Keratinocyte (primary cell): Measurements from ENCODE around the gene SHKBP1. TPM values are rescaled to one million over a fixed set of nuclear protein-coding genes. Genes with fewer than 3 reads are reported as not detected.

Source experiments
- DNase-seq: peaks from one replicate; pipeline ENCODE4 v3.0.0-alpha.2; 2011; ENCODE audit warnings: low read depth, missing footprints, low spot score
- FAIRE-seq: peaks from 2 replicates; lab custom pipeline; 2011; peaks lifted over from hg19 to GRCh38; lab: Jason Lieb, UNC
- H2AFZ ChIP-seq: 2 replicates; pipeline ENCODE4 v1.6.0; 2012; ENCODE audit warnings: low read length, control low read depth, inconsistent platforms; ENCODE audit not compliant: control insufficient read depth
- H3K27ac ChIP-seq: 2 replicates; pipeline ENCODE4 v1.5.1; 2011; ENCODE audit warnings: low read length; ENCODE audit not compliant: control insufficient read depth, insufficient read depth
- H3K27me3 ChIP-seq: 3 replicates; pipeline ENCODE4 v1.6.0; 2011; ENCODE audit warnings: low read length; ENCODE audit not compliant: control insufficient read depth, insufficient read depth; ENCODE audit errors: extremely low read depth
- H3K36me3 ChIP-seq, 2 experiments: 2 replicates in 1 of 2; 3 replicates in 1 of 2; pipeline ENCODE4 v1.5.1; 2011; ENCODE audit warnings: low read length in 2 of 2, mild to moderate bottlenecking in 1 of 2; ENCODE audit not compliant: control insufficient read depth in 2 of 2, insufficient read depth in 2 of 2; ENCODE audit errors: extremely low read depth in 1 of 2
- H3K4me1 ChIP-seq: 3 replicates; pipeline ENCODE4 v1.5.1; 2011; ENCODE audit warnings: low read length; ENCODE audit not compliant: control insufficient read depth, insufficient read depth; ENCODE audit errors: extremely low read depth
- H3K4me2 ChIP-seq: 3 replicates; pipeline ENCODE4 v1.6.0; 2011; ENCODE audit warnings: low read depth, low read length; ENCODE audit not compliant: control insufficient read depth, insufficient read depth; ENCODE audit errors: extremely low read depth
- H3K4me3 ChIP-seq, 3 experiments: fragments of 200-600 bp in 1 of 3; sonication (generic) in 1 of 3; 2 replicates in 2 of 3; 3 replicates in 1 of 3; pipeline ENCODE4 v1.5.1; 2011 to 2016; ENCODE audit warnings: low read length in 3 of 3, mild to moderate bottlenecking in 3 of 3, control low read depth in 2 of 3, inconsistent platforms in 1 of 3, low read depth in 1 of 3, mixed read lengths in 1 of 3, mixed run types in 1 of 3, moderate library complexity in 1 of 3; ENCODE audit not compliant: control insufficient read depth in 2 of 3, insufficient read depth in 2 of 3; ENCODE audit errors: extremely low read depth in 1 of 3
- H3K79me2 ChIP-seq: 2 replicates; pipeline ENCODE4 v1.6.0; 2012; ENCODE audit warnings: low read length; ENCODE audit not compliant: control insufficient read depth, insufficient read depth
- H3K9ac ChIP-seq: 3 replicates; pipeline ENCODE4 v1.6.0; 2011; ENCODE audit warnings: low read length; ENCODE audit not compliant: control insufficient read depth, insufficient read depth; ENCODE audit errors: extremely low read depth
- H3K9me1 ChIP-seq: 3 replicates; pipeline ENCODE4 v1.6.0; 2011; ENCODE audit warnings: low read length; ENCODE audit not compliant: control insufficient read depth, insufficient read depth; ENCODE audit errors: extremely low read depth
- H3K9me3 ChIP-seq: 2 replicates; pipeline ENCODE4 v1.5.1; 2012; ENCODE audit warnings: low read depth, low read length; ENCODE audit not compliant: control insufficient read depth
- H4K20me1 ChIP-seq: 3 replicates; pipeline ENCODE4 v1.6.0; 2011; ENCODE audit warnings: low read length; ENCODE audit not compliant: control insufficient read depth, insufficient read depth; ENCODE audit errors: extremely low read depth
- CTCF ChIP-seq, 3 experiments: IDR thresholded peaks in 1 of 3; conservative IDR thresholded peaks in 1 of 3; optimal IDR thresholded peaks in 1 of 3; 2 replicates in 2 of 3; 3 replicates in 1 of 3; pipeline versions ENCODE3 to v1.5.1; 2011; ENCODE audit warnings: low read length in 3 of 3, mild to moderate bottlenecking in 3 of 3, moderate library complexity in 2 of 3, control low read depth in 1 of 3, inconsistent platforms in 1 of 3; ENCODE audit not compliant: insufficient read depth in 2 of 3; ENCODE audit errors: extremely low read depth in 1 of 3
- EZH2 ChIP-seq: IDR thresholded peaks from one replicate; pipeline ENCODE4 v1.6.1; 2012; ENCODE audit warnings: inconsistent platforms, mild to moderate bottlenecking, low read length, moderate library complexity
- dilution Hi-C: fragments of 300-500 bp; cut with MboI; formaldehyde crosslinking; loops from one replicate; pipeline ENCODE4 v1.7.0; 2020; ENCODE audit warnings: low sequenced_read_pairs; ENCODE audit not compliant: extremely low pct_ligation_motif_present
- polyA plus RNA-seq, 5 experiments: library from polyadenylated mRNA; depleted of rRNA in 3 of 5; stranded (reverse) in 3 of 5; stranded (forward) in 1 of 5; unstranded in 1 of 5; fragments of >200 nt; gene quantifications; 1 replicate in 1 of 5; 2 replicates in 3 of 5; 3 replicates in 1 of 5; pipeline versions ENCODE4 v1.2.1 to v1.2.3, GENCODE V29; 2011 to 2012; ENCODE audit warnings: missing spikeins in 2 of 5, low read depth in 1 of 5, low replicate concordance in 1 of 5

SHKBP1 gene
- polyA plus RNA-seq, 1 donor (not counting 4 experiments of a cell fraction or from before 2014, with no cell fraction given) = 20.2 TPM

GRCh38 chr19:40621966-40622772 is 45.5 kb downstream of the SHKBP1 start:
- Histone ChIP-seq H3K4me3 (no peak overlapping the region), H3K9ac (no peak overlapping the region), H2AFZ (no peak overlapping the region), H3K79me2 (no peaks in the 10 kb centered on the region), H3K9me1 (no peaks in the 10 kb centered on the region), H3K36me3 (peaks cover 33 to 39% of the 10 kb centered on the region in 2 experiments), H3K9me3 (no peaks in the 10 kb centered on the region), H4K20me1 (no peaks in the 10 kb centered on the region), H3K4me2 (no peak overlapping the region), H3K27me3 (no peaks in the 10 kb centered on the region), H3K4me1 (peaks cover 4% of the 10 kb centered on the region), H3K27ac (no peak overlapping the region)
- dilution Hi-C loops = no loop called here
- FAIRE-seq (no peak), DNase-seq (no peak)
- TF ChIP-seq EZH2 (no peak), CTCF (optimal IDR thresholded peaks at IDR 0.05 in 1 of 3, IDR thresholded peaks at IDR 0.05 in 1 of 3, conservative IDR thresholded peaks at IDR 0.05 in 1 of 3; ENCODE audit: extremely low read depth in 1 of 3, insufficient read depth in 2 of 3, low read length in 3 of 3) (no peak)

GRCh38 chr19:40622773-40623075 is 46.1 kb downstream of the SHKBP1 start:
- DNase-seq (no peak), FAIRE-seq (no peak)
- no peaks in the 10 kb centered on the region for H3K9me3 ChIP-seq
- H2AFZ ChIP-seq = no peak overlapping the region
- H4K20me1 ChIP-seq = no peaks in the 10 kb centered on the region
- H3K4me2 ChIP-seq = no peak overlapping the region
- no peak overlapping the region for H3K4me3 ChIP-seq
- no peak overlapping the region for H3K9ac ChIP-seq
- H3K27ac ChIP-seq = no peak overlapping the region
- TF ChIP-seq CTCF (optimal IDR thresholded peaks at IDR 0.05 in 1 of 3, IDR thresholded peaks at IDR 0.05 in 1 of 3, conservative IDR thresholded peaks at IDR 0.05 in 1 of 3; ENCODE audit: extremely low read depth in 1 of 3, insufficient read depth in 2 of 3, low read length in 3 of 3) (no peak), EZH2 (no peak)
- H3K27me3 ChIP-seq = no peaks in the 10 kb centered on the region
- peaks cover 4% of the 10 kb centered on the region for H3K4me1 ChIP-seq
- H3K79me2 ChIP-seq = no peaks in the 10 kb centered on the region
- peaks cover 33 to 43% of the 10 kb centered on the region in 2 experiments for H3K36me3 ChIP-seq
- dilution Hi-C loops = no loop called here
- H3K9me1 ChIP-seq = no peaks in the 10 kb centered on the region
